Measurements from ENCODE around the gene CAPN5.
A peak's percentile ranks its signal among the peaks of the same experiment; 100 is the strongest.

The CAPN5 gene

DNA sequence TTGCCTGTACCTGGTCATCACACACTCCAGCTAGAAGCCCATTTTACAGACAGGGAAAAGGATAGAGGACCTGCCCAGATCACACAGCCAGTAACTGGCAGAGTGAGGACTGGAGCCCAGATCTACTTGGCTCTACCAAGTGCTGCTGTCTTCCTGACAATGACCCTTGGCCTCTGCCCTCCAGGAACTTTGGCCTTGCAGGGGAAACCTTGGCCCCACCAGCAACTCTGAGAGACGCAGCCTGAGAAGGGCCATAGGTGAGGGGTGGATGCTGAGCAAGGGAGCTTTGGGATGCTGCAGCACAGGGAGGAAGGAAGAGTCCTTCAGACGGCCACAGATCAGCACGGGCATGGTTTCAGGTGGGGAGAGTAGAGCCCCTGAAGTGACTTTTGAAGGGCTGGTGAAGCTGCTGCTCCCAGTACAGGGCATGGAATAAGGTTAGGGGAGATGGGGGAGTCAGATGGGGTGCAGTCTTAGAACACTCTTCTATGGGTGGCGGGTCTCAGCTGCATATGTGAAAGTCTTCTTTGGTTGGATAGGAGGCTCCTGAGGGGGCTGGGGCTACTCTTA lies 2.0 kb upstream of the CAPN5 start:
- DNase-seq (ENCODE audit: low read depth) = no peak

DNA sequence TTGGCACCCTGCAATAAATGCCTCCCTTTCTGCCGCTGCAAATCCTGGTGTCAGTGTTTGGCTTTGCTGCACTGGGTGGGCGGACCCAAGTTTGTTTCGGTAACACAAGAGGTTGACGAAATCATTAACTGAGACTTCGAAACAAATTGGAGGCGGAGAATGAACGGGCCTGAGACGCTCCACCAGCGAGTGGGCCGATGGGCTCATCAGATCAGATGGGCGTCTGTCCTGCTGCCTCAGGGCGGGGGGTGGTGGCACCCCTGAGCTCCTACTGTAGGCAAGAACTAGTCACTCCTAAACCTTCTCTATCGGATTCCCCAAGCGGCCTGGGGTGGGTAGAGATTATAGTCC lies 918 bp upstream of the CAPN5 start:
- DNase-seq (ENCODE audit: low read depth) = no peak

DNA sequence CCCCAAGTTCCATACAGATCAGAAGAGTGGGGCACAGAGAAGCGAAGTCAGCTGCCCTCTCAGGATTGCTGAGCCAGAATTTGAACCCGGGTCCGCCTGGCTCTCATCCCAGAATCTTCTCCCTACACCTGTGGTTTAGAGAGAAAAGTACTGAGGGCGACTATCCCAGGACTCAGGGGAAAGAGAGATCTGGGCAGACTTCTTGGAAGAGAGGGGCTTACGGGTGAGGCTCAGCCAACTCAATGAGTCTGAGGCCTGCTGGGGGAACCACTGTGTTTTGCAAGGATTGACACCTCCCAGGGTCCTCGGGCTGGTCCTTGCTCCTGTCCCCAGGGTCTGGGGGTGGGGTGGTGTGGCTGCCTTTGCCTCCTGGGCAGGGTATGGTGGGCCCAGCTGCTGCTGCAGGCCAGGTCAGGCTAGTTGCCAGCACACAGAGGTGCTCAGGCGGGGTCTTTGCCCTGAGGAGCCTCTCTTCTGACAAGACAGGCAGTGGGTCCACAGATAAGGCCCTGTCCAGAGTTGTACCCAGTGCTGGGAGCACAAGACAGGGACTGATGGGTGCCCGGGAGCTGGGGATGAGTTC lies 1.2 kb downstream of the CAPN5 start:
- no peak for DNase-seq (ENCODE audit: low read depth)

DNA sequence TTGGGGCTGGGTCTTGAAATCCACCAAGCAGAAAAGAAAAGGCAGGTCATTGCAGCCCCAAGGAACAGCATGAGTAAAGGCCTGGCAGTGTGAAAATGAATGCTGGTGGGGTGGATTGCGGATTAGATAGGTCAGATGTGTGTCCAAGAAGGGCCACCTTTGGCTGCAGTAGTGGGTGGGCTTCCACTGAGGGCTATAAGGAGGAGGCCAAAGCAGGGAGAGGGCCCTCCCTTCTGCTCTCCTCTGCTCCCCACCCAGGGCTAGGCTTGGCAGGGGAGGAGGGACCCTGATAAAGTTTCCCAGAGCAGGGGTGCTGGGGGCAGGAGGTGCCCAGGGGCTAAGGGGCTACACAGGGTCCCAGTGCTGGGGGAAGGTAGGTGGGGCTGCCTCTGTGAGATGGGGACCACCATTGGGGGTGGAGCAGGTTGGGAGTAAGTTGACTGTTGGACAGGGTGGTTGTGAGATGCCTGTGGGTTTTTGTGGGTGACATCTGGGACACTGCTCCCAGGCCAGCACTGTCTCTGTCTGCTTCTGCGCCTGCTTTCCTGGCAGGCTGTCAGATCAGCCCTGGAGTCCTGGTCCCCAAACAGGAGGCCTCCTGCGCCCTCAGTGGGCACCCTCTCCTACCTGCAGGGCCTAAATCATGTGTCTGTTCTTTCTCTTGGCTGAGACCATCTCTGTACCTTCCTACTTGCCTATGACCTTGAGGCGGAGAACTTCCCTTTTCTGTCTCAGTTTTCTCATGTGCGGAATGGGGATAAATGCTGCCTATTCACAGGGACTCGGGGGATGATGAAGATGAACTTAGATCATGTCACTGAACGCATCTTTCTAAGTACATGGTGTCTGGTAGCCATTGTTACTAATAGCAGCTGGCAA lies 1.9 kb downstream of the CAPN5 start:
- no peak for DNase-seq (ENCODE audit: low read depth)

DNA sequence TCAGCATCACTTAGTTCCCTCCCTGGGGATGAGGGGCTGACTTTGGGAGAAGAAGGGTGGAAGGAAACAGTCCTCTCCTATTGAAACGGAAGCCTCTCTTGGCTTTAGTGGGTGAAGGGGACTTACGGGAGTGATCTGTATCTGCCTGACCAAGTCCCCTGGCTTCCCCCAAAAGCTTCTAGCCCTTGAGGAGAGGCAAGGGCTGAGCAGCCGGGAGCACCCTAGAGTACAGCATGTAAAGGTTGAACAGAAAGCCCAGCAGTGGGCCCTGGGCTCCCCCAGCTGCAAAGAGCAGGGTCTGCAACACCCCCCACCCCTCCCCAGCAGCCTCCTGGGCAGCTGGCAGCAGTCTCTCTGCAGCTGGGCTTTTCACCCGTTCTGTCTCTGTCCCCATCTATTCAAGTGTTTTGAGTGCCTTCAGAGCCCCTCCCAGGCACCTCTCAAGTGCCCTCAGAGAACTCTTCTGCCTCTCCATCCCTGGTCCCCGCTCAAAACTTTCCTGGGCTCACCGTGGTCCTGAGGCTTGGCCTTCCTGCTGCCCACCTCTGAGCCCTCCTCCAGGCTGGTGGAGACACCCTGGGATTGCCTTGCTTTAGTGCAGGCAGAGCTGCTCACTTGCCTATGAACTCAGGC lies 2.7 kb downstream of the CAPN5 start:
- no peak for DNase-seq (ENCODE audit: low read depth)

DNA sequence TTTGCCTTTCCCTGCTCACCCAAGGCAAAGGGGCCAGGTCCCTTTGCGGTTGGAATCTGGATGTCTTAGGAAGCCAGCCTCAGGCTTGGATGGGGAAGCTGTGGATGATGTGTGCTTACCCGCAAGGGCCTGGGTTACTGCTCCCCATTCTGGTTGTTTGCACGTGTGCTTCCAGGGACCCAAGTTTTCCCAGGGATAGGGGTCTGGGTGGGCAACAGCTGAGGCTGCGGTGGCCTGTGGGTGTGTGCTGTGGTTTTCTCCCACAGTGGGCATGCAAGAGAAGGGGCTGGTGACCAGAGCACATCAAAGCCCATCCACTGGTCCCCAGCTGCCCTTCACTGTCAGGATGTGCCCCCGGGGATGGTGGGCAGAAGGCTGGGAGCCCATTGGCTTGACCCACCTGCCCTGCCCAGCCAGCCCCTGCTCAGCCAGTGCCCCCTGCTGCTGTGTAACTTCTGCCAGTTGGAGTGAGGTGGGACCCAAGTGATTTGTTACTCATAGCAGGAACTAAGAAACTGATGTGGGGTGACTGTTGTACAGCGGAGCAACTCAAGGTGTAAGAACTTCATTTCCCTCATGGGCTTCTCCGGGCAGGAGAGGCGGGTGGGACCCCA lies 3.3 kb downstream of the CAPN5 start:
- no peak for DNase-seq (ENCODE audit: low read depth)

DNA sequence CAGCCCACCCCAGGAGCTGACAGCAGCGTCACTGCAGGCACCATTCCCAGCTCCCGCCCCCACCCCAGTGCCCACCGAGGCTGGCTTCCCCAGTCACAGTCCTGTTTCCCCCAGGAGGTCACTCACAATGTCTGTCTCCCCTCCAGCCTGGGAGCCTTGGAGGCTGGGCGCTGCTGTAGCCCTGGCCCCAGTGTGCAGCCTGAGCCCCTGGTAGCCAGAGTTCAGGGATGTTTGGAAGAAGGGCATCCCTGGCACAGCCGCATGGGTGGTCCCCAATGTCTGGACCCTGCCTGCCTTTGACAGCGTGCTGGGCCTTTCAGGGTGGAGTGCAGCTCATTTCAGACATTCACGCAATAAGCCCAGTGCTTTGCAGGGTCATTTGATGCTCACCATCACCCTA lies 4.3 kb downstream of the CAPN5 start:
- DNase-seq (ENCODE audit: low read depth) = no peak

DNA sequence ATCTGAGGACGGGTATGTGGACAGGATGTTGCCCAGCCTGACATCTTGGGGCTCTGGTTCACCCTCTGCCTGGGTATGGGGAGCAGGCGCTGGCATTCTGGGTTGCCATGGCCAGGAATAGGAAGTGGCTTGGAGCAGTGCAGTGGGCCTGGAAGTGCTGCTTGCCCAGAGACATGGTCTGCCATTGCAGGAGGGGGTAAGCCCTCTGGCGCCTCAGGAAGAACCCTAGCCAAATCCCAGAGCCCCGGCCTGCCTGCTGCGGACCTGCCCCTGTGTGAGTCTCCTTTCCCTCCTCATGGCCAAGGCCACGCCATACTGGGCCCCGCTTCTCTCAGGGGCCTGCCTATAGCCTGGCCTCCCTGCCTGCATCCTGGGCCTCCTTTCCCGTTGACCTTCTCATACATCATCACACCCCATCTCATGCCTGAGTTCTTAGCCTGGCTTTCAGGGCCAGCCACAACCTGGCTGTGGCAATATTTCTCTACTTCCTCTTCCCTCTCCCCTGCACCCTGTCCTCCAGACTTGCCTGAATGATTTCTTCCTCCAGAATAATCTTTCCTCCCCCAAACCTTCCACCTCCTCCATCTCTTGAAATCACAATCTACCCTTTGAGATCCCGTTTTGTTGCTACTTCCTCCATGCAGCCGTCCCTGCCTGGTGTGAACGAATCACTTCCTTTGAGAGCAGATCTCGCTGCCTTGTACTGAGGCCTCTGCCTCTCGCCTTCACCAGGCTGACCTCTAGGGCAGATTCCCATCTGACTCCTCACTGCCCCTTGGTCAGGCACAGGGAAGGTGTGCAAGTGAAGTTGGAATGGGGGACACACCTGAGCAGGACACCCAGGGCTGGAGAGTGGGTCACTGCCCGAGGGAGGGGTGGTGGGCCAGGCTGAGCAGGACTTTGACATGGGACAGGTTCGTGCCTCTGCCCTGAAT lies 5.2 kb downstream of the CAPN5 start:
- DNase-seq (ENCODE audit: low read depth) = no peak

DNA sequence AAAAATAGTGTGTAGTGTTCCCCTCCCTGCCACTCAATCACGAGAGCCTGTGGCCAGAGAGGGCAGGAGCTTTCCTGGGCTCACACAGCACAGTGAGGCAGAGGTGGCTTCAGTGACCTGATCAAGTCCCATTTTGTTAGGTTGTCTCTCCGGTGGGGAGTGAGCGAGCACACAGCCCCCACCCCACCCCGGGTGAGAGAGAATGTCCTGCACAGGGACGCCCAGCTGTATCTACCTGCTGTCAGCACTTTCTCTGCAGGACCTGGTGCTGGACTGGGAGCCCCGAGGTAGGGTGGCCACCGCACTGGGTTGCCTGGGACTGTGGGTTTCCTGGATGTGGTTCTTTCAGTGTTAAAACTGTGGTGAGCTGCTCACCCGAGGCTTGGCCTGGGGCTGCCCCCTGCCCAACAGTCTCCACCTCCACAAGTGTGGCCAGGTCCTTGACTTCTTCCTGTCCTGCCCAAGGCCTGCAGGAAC lies 6.1 kb downstream of the CAPN5 start:
- no peak for DNase-seq (ENCODE audit: low read depth)

DNA sequence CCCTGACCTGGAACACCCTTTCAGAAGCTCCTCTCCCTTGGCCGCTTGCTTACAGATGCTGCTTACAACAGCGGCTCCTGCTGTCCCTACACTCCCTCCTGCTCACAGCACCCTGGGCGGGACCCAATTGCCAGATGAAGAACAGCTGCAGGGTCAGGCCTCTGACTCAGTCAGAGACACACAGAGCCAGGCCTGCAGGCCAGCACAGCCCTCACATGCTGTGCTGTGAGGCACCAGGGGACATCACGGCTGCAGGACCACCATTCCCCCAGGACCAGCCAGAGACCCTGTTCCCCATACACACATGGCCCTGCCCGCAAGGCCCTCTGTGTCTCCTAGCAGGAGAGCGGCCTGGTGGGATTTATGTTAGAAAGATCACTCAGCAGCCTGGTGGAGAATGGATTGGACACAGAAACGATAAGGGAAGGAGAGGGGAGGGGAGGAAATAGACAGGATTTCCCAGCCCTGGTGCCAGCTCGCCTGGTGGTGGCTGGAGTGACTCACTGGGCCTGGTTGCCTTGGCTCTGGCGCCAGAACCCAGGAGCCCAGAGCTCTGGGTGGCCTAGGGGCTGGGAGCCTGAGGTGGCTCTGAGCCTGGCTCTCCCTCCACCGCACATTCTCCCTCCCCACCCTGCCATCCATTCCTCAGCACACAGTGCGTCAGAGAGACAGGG lies 6.7 kb downstream of the CAPN5 start:
- peak; percentile 94 for DNase-seq (ENCODE audit: low read depth)

DNA sequence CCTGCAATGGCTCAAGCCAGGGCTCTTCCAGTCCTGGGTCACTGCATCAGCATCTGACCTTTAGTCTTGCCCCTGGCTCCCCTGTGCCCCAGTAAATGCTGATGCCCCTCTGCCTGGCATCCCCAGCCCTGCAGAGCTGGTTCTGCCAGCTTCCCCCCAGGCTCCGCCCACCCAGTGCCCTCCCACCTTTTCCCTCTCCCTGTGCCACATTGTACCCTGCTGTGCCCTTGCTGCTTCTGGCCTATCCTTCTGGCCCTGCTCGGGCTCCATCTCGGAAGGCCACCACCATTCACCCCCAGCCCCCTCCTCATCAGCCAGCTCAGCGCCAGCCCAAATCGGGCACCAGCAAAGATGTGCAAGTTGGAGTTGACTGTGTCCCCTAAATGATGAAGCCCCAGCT lies 7.4 kb downstream of the CAPN5 start:
- DNase-seq (ENCODE audit: low read depth) = no peak

DNA sequence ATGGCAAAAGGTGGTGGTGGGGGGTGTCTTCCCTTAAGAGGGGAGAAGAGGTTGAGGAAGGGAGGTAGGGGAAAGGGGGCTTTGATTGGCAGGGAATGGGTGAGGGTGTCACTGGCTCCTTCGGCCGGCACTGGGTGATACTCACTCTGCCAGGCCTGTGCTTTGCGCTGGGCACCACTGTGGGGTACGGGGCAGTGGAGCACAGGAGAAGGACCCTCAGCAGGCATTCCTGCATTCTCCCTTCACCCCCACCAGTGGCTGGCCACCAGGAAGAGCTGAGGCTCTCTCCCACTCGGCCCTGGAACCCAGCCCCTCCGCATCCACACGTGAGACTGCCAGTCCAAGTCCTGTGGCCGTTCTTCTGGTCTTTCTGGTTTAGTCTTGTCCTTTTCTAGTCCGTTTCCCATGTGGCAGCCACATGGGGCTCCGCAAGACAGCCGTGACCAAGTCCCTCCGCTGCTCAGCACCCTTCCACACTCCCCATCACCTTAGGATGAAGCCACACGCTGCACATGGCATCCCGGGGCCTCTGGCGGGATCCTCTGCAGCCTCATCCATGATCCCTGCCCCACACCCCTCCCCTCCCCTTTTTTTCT lies 8.0 kb downstream of the CAPN5 start:
- no peak for DNase-seq (ENCODE audit: low read depth)

DNA sequence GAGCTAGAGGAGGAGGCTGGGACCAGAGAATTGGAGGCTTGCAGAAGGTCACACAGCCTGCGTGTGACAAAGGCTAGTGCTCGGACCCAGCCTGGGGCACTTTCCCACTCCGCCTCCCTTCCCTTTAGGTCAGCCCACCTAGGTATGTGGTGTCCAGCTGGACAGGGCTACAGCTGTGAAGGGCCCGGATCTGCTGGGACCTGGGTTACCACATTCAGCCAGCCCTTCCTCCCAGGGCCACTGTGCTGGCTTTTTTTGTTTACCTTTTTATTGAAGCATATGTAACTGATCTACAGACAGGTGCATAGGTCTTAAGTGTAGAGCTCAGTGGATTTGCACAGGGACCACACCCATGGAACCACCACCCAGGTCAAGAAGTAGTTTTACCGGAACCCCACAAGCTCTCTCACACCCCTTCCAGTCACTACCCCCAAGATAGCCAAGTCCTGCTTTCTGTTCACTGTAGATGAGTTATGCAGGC lies 8.7 kb downstream of the CAPN5 start:
- no peak for DNase-seq (ENCODE audit: low read depth)

DNA sequence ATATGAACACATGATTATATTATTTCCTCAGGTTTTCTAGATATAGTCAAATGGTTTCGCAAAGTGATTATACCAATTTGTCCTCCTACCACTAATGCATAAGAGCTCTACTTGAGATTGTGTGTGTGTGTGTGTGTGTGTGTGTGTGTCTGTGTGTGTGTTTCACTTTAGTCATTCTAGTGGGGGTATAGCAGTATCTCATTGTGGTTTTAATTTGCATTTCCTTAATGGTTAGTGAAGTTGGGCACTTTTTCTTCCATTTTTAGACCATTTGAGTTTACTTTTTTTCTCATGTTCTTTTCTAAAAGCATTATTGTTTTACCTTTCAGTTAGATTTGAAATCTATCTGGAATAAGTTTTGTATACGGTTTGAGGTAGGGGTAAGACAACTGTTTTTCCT lies 12.9 kb downstream of the CAPN5 start:
- DNase-seq (ENCODE audit: low read depth) = no peak

DNA sequence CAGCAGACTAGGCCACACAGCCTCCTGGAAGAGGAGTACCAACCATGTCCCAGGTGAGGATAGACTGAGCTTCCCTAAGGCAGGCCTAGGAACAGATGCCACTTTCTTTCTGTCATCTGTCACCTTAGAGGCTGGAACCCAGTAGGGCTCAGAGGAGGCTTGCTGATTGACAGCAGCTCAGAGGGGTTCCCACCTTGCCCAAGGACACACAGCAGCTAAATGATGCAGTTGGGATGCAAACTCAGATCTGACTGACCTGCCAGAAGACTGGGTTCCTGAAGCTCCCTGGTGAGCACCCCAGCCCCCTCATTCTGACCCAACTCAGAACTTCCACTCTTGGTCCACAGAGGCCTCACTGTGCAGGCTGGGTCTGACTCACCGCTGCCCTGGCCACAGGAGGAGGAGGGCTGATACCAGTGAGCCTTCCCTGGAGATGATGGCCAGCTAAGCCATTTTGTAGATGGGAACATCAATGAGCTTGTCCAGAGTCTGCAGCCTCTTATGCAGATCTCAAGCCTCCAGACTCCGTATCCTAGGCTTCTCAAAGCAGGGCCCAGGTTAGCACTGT lies 14.0 kb downstream of the CAPN5 start:
- no peak for DNase-seq (ENCODE audit: low read depth)

DNA sequence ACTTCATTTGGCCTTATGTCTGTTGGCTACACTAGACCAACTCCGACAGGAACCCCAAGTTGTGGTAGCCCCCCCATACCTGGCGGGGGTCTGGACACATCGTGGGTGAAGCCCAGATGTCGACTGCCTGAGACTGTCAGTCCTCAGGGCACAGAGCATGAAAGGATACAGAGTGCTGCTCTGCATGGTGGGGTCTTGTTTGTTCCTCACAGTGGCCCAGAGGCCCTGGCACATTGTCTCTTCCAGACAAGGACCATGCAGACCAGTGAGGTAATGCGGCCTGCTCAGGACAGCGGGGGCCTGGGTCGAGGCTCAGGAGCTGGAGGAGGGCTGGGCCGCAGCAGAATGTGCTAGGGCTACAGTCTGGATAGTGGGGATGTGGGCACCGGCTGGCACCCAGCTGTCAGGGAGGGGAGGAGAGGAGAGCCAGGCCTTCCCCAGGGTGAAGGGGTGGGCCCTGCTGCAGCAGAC lies 14.6 kb downstream of the CAPN5 start:
- no peak for DNase-seq (ENCODE audit: low read depth)

DNA sequence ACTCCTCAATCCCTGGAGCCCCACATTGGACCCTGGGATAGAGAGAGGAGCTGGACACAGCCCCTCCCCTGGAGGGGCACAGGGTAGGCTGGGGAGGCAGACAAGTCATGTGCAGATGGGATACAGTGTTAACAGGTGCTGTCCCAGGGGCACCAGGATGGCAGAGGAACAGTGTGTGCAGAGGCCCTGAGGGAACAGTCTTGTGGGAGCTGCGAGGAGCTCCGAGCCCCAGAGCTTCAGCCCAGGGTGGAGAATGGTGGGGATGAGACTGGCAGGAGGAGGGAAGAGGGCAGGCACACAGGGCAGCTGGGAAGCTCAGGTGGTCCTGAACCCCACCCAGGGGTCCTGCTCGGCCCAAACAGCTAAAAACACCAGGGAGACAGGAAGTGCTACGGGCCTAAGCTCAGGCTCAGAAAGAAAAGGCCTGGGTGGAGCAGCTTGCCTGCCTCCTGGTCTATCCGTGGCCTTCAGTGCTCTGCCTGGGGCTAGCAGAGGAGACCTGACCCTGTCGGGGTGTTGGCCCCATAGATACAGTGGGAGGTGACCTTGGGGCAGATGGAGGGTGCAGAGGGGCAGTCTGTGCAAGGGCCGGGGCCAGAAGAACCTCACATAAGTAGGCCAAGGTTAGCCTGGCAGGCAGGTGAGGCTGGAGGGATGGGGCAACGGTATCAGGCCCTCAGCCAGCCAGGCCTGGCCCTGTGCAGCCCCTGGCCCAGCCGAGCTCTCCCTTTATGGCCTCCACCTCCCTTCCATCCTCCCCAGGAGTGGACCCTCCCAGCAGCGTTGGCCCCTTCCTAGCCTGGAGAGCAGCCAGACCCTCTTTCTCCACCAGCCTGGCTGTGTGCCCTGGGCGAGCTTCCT lies 15.4 kb downstream of the CAPN5 start:
- no peak for DNase-seq (ENCODE audit: low read depth)

DNA sequence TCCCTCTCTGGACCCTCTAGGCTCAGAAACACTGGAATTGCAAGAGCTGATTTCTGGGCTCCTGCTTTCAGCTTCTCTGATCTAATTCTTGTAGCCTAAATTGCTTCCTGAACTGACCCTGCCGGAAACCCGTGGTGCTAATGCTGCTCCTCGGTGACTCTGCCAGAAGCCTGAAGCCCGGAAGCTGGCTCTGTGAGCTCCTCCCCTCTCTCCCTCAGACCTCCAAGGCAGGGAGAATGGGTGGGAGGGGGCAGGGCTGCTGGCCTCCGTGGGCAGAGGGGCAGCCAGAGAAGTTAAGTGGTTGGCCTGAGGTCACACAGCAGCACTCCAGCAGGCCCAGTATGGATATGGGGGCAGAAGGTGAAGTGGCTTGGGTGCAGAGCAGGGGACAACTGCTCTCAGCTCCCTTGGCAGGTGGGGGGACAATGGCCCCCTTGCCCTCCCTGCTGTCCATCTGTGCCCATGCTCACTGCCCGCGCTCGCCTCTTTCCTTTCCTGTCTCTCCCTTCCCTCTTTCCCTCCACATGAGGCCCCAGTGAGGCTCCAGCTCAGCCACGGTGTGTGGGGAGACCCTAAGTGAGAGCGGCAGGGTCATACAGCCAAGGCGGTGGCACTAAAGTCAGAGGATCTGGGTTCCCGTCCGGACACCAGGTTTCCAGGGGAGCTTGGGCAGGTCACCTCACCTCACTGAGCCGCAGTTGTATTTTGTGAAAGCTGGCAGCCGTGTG lies 16.2 kb downstream of the CAPN5 start:
- no peak for DNase-seq (ENCODE audit: low read depth)
